Activated naive CD4-positive, alpha-beta T cell treated with anti-CD3 and anti-CD28 coated beads, Interleukin-2, amount 10 ng/mL, durations not matched to agents 7 days and 5 days (primary cell): ENCODE results near the gene TRMT1.

Experiments
- CTCF ChIA-PET: fragments of 350-600 bp; sonication (Branson Sonifier 250); formaldehyde crosslinking; loops from one replicate; lab custom pipeline; 2021; ENCODE audit warnings: antibody characterized with exemption; lab: Charles Lee
- DNase-seq: peaks from one replicate; pipeline ENCODE4 v3.0.0-alpha.2; 2020
- H3K27ac Mint-ChIP-seq: one replicate; pipeline ENCODE4 v1.8.0; 2021; ENCODE audit warnings: mild to moderate bottlenecking, moderate library complexity, mixed read lengths
- H3K27me3 Mint-ChIP-seq: one replicate; pipeline ENCODE4 v1.8.0; 2021; ENCODE audit warnings: mild to moderate bottlenecking, mixed read lengths
- H3K36me3 Mint-ChIP-seq: one replicate; pipeline ENCODE4 v1.8.0; 2021; ENCODE audit warnings: mixed read lengths
- H3K4me1 Mint-ChIP-seq: one replicate; pipeline ENCODE4 v1.8.0; 2021; ENCODE audit warnings: mixed read lengths
- H3K4me3 Mint-ChIP-seq: one replicate; pipeline ENCODE4 v1.8.0; 2021; ENCODE audit warnings: mild to moderate bottlenecking, moderate library complexity, mixed read lengths
- H3K9me3 Mint-ChIP-seq: one replicate; pipeline ENCODE4 v1.8.0; 2021; ENCODE audit warnings: mixed read lengths

Gene TRMT1

DNA sequence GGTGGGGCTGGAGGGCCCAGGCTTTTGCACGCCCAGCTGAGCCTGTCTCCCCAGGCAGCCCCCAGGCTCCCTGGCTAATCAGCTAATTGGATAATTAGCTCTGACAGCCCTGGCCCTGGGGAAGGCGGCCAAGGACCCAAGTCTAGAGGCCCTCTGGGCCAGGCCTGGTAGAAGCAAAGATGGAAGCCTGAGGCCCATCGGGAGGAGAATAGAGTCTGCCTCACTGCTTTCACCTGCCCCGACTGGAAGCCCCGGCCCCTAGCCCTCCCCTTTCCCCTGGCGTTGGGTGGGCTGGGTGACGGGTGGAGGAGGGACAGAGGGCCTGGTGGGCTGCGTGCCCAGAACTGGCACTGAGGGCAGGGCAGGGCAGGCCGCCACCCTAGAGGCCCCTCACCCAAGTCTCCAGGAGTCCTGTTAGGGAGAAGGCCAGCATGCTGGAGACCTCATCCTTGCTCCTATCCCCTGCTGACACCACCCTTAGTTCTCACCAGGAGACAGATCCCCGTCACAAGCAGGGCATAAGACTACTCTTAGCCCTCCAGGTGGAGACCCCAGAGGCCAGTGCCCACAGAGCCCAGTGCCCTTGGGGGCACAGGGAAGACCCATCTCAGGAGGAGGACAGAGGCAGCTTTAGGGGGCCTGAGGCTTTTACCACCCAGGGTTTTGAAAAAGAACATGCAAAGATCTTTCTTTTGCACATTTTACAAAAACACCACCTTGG is 25.9 kb downstream of the TRMT1 start:
- Mint-ChIP-seq H3K27ac (no peak overlapping the region), H3K9me3 (no peaks in the 10 kb centered on the region), H3K27me3 (peaks cover 51% of the 10 kb centered on the region), H3K4me3 (no peak overlapping the region), H3K36me3 (no peaks in the 10 kb centered on the region), H3K4me1 (peaks cover 12% of the 10 kb centered on the region)
- CTCF ChIA-PET = interaction anchor here (1.4 to 3.2 kb wide), 3 partner anchors 29 to 125 kb away, joined by 3 to 9 read pairs (median 8); no protein-coding TSS in a partner anchor
- DNase-seq = no peak

- Mint-ChIP-seq H3K4me1 (peaks cover 10% of the 10 kb centered on the region), H3K27me3 (peaks cover 51% of the 10 kb centered on the region), H3K4me3 (no peak overlapping the region), H3K27ac (no peak overlapping the region), H3K36me3 (no peaks in the 10 kb centered on the region), H3K9me3 (no peaks in the 10 kb centered on the region)
- no peak for DNase-seq
- CTCF ChIA-PET = interaction anchor here (1.4 to 3.2 kb wide), 3 partner anchors 29 to 125 kb away, joined by 3 to 9 read pairs (median 8); no protein-coding TSS in a partner anchor
Measured at GRCh38 chr19:13089857-13090507, 26.6 kb downstream of the TRMT1 start.

GRCh38 chr19:13089139-13089856 is 27.2 kb downstream of the TRMT1 start:
- Mint-ChIP-seq H3K4me3 (no peak overlapping the region), H3K9me3 (no peaks in the 10 kb centered on the region), H3K27ac (no peak overlapping the region), H3K36me3 (no peaks in the 10 kb centered on the region), H3K4me1 (peaks cover 4% of the 10 kb centered on the region), H3K27me3 (peaks cover 47% of the 10 kb centered on the region)
- DNase-seq = peak; percentile 43
- CTCF ChIA-PET = interaction anchor here (3.2 kb wide), 1 partner anchor 124 kb away, joined by 8 read pairs; no protein-coding TSS in a partner anchor

DNA sequence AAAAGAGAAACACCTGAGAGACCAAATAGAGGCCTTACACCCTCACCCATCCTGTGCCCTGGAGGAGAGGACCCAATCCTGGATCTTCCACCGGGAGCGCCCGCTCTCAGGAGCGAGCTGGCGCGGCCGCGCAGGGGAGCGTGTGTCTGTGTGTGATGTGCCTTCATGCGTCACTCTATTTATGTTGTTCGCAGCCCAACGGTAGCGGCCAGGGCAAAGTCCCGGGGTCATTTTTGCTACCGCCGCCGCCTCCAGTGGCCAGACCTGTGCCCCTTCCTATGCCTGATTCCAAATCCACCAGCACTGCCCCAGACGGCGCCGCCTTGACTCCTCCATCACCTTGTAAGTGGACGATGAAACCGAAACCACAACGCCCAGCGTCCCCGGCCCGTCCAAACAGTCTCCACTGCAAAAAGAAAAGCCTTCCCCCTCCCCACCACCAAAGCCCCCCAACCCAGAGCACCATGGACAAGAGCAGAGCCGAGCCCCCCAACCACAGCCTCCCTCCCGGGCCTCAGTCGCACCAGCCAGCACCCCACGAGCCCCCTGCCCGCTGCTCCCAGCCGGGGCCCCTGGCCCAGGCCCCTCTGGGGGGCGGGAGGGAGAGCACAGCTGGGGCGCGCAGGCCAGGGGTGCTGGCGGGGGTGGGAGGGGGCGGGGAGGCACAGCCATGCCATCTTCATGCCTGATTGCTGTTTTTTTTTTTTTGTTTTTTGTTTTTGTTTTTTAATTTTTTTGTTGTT is 28.6 kb downstream of the TRMT1 start:
- H3K4me3 Mint-ChIP-seq = no peak overlapping the region
- CTCF ChIA-PET = interaction anchor here (1.1 to 1.6 kb wide), 2 partner anchors 8 to 123 kb away, joined by 3 to 4 read pairs; no protein-coding TSS in a partner anchor
- H3K27me3 Mint-ChIP-seq = peaks cover 40% of the 10 kb centered on the region
- no peaks in the 10 kb centered on the region for H3K9me3 Mint-ChIP-seq
- no peak overlapping the region for H3K27ac Mint-ChIP-seq
- DNase-seq = no peak
- H3K4me1 Mint-ChIP-seq = no peaks in the 10 kb centered on the region
- H3K36me3 Mint-ChIP-seq = no peaks in the 10 kb centered on the region

DNA sequence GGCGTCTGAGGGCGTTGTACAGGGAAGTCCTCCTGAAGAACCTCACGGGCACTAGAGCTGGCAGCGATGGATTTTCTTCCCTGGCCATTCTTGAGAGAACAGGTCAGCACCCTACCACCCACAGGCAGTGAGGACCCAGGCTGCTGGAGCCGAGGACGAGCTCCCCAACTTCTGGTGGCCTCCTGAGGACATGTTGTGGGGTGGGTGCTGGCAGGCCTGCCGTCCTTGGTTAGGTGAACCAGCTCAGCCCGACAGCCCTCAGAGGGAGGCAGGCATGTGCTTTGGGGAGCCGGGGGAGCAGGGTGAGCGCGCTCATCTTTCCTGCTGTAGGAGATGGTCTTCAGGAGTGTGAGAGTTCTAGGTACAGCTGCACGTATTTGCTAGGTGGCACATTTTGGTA is 29.2 kb downstream of the TRMT1 start:
- CTCF ChIA-PET = interaction anchor here (1.1 to 2.4 kb wide), 4 partner anchors 9 to 122 kb away, joined by 3 to 17 read pairs (median 6); no protein-coding TSS in a partner anchor
- peaks cover 40% of the 10 kb centered on the region for H3K27me3 Mint-ChIP-seq
- no peaks in the 10 kb centered on the region for H3K36me3 Mint-ChIP-seq
- H3K4me1 Mint-ChIP-seq = no peaks in the 10 kb centered on the region
- no peak overlapping the region for H3K27ac Mint-ChIP-seq
- H3K4me3 Mint-ChIP-seq = no peak overlapping the region
- DNase-seq = no peak
- H3K9me3 Mint-ChIP-seq = no peaks in the 10 kb centered on the region

DNA sequence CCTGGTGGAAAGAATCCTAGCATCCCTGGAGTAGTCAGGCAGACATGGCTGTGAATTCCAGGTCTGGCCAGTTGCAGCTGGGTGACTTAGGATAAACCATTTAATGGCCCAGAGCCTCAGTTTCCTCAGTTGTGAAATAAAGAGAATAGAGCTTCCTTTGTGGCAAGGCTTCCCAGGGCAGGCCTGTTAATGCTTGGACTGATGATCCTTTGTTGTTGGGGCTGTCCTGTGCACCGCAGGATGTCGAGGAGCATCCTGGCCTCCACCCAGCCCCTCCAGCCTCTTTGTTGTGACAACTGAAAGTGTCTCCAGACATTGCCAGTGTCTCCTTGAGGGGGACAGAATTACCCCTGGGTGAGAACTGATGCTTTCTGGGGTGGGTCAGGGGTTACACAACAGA is 30.2 kb downstream of the TRMT1 start:
- H3K4me1 Mint-ChIP-seq = no peaks in the 10 kb centered on the region
- no peak overlapping the region for H3K4me3 Mint-ChIP-seq
- CTCF ChIA-PET = interaction anchor here (0.8 to 2.4 kb wide), 4 partner anchors 26 to 121 kb away, joined by 3 to 17 read pairs (median 6); no protein-coding TSS in a partner anchor
- H3K27ac Mint-ChIP-seq = no peak overlapping the region
- no peaks in the 10 kb centered on the region for H3K9me3 Mint-ChIP-seq
- H3K36me3 Mint-ChIP-seq = no peaks in the 10 kb centered on the region
- H3K27me3 Mint-ChIP-seq = peaks cover 35% of the 10 kb centered on the region
- no peak for DNase-seq

- H3K27me3 Mint-ChIP-seq = peaks cover 28% of the 10 kb centered on the region
- CTCF ChIA-PET = interaction anchor here (0.8 to 2.4 kb wide), 4 partner anchors 25 to 120 kb away, joined by 3 to 17 read pairs (median 6); no protein-coding TSS in a partner anchor
Measured at GRCh38 chr19:13085666-13086065, 30.9 kb downstream of the TRMT1 start.

DNA sequence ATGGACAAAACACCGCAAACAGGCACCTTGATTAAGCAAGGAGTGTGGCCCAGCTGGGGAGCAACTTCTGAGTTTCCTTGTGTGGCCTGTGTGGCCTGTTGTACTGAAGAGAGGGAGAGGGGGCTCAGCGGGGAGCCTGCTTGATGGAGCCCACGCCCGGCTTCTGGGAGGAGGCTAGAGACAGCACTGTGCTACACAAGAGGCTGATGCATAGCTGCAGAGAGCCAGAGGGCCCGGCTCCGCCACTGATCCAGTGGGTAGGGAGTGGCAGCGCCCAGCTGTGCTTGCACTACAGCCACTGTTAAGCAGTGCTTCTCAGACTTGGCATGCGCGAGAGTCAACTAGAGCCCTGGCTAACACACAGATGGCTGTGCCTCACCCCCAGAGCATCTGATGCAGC is 32.9 kb downstream of the TRMT1 start:
- CTCF ChIA-PET = interaction anchor here (1.0 to 1.4 kb wide), 3 partner anchors 22 to 118 kb away, joined by 3 to 7 read pairs (median 5); no protein-coding TSS in a partner anchor
- Mint-ChIP-seq H3K9me3 (no peaks in the 10 kb centered on the region), H3K27me3 (peaks cover 25% of the 10 kb centered on the region), H3K36me3 (no peaks in the 10 kb centered on the region), H3K4me1 (no peaks in the 10 kb centered on the region), H3K4me3 (no peak overlapping the region), H3K27ac (no peak overlapping the region)
- no peak for DNase-seq

More at GRCh38 chr19:13085666-13086065, 30.9 kb downstream of the TRMT1 start:
- DNase-seq = no peak
- Mint-ChIP-seq H3K27ac (no peak overlapping the region), H3K9me3 (no peaks in the 10 kb centered on the region), H3K4me1 (no peaks in the 10 kb centered on the region), H3K36me3 (no peaks in the 10 kb centered on the region), H3K4me3 (no peak overlapping the region)

DNA sequence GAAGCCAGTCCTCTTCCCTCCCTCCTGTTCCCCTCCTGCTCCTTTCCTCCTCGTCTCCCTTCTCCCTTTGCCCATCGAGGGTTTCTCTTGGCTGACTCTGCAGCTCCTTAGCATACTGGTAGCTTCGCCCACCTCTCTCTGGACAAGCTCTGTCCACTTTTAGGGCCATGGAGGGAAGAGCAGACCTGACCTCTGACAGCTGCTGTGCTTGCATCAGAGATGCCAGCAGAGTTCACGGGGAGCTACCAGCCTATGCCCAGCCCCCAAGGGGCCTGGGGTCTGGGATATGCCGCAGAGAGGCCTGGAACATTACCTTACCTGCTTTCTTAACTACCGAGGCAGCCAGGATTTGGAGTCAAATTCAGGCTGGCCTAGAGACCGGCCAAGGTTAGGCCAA is 33.5 kb downstream of the TRMT1 start:
- H3K27ac Mint-ChIP-seq = no peak overlapping the region
- H3K36me3 Mint-ChIP-seq = no peaks in the 10 kb centered on the region
- H3K4me1 Mint-ChIP-seq = no peaks in the 10 kb centered on the region
- peaks cover 25% of the 10 kb centered on the region for H3K27me3 Mint-ChIP-seq
- no peaks in the 10 kb centered on the region for H3K9me3 Mint-ChIP-seq
- DNase-seq = no peak
- CTCF ChIA-PET = interaction anchor here (1.2 to 1.4 kb wide), 2 partner anchors 106 to 118 kb away, joined by 5 to 7 read pairs; no protein-coding TSS in a partner anchor
- no peak overlapping the region for H3K4me3 Mint-ChIP-seq

DNA sequence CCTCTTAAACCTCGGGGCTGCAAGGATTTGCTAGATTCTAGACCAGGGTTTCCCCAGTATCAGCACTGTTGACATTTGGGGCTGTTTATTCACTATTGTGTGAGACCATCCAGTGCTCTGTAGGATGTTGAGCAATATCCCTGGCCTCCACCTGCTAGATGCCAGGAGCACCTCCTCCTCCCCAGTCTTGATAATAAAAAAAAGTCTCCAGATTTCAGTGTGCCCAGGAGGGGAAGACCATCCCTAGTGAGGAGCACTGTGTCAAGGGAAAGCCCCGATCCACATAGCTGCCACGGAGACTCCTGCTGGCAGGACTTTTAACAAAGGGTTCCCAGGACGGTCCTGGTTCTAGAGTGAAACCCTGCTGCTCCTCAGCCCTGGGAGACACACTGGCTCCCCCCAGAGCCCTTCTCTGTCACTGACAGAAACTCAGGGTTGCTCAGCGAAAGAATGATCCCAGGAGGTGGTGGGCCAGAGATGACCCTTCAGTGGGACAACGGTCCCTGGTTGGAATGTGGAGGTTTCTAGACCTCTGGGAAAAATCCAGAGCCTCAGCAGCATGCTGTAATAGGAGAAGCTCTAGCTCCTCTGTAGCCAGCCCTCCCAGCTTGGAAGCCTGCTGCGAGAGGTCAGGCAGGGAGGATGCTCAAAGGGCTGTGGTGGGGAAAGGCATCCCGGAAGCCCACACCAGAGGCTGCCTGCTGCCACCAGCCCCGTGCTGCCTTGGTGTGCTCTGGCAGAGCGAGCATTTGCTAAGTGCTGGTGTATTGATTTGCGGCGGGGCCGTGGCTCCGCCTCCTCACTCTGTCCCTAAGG is 34.1 kb downstream of the TRMT1 start:
- Mint-ChIP-seq H3K27ac (no peak overlapping the region), H3K27me3 (peaks cover 28% of the 10 kb centered on the region), H3K36me3 (no peaks in the 10 kb centered on the region), H3K9me3 (no peaks in the 10 kb centered on the region), H3K4me3 (no peak overlapping the region), H3K4me1 (no peaks in the 10 kb centered on the region)
- DNase-seq = no peak
- CTCF ChIA-PET = interaction anchor here (0.7 to 1.4 kb wide), 3 partner anchors 21 to 117 kb away, joined by 3 to 7 read pairs (median 5); no protein-coding TSS in a partner anchor

DNA sequence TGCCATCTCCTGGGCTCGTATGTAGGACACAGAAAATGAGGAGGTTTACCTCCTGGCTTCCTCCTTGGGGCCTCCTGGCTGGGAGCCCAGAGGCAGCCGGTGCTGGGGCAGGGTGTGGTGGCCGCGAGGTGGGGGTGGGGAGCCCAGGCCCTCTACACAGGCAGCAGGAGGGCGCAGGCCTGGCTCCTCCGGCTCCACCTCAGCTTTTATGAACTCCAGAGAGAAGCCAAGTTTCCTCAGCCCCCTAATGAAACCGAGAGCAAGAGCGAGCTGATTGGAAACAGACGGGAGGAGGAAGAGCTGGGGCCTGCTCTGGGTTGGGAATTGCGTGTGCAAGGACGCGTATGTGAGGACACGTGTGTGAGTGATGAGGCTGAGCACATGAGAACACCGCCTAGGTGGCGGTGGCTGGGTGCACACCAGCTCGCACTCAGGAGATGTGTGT is 37.0 kb downstream of the TRMT1 start:
- no peak overlapping the region for H3K27ac Mint-ChIP-seq
- DNase-seq = no peak
- H3K4me1 Mint-ChIP-seq = no peaks in the 10 kb centered on the region
- CTCF ChIA-PET = interaction anchor here (1.1 to 2.7 kb wide), 3 partner anchors 45 to 114 kb away, joined by 3 to 8 read pairs (median 5); no protein-coding TSS in a partner anchor
- no peaks in the 10 kb centered on the region for H3K9me3 Mint-ChIP-seq
- peaks cover 18% of the 10 kb centered on the region for H3K27me3 Mint-ChIP-seq
- no peak overlapping the region for H3K4me3 Mint-ChIP-seq
- no peaks in the 10 kb centered on the region for H3K36me3 Mint-ChIP-seq

- DNase-seq = no peak
- Mint-ChIP-seq H3K27me3 (peaks cover 16% of the 10 kb centered on the region), H3K27ac (no peak overlapping the region), H3K4me1 (no peaks in the 10 kb centered on the region), H3K36me3 (no peaks in the 10 kb centered on the region), H3K4me3 (no peak overlapping the region), H3K9me3 (no peaks in the 10 kb centered on the region)
- CTCF ChIA-PET = interaction anchor here (0.7 to 2.7 kb wide), 3 partner anchors 18 to 114 kb away, joined by 3 to 8 read pairs (median 5); no protein-coding TSS in a partner anchor
Measured at GRCh38 chr19:13078897-13079541, 37.5 kb downstream of the TRMT1 start.
